HCT116 (cell line): ENCODE results near the gene WFDC8. TPM values are rescaled to one million over a fixed set of nuclear protein-coding genes. Genes with fewer than 3 reads are reported as not detected.

Experiments
- ATAC-seq: fragments of 200-7000 bp; cut with Tn5 transposase; 2 replicates; pipeline ENCODE4 v1.9.1; 2020; ENCODE audit warnings: mild to moderate bottlenecking, moderate library complexity
- BruUV-seq: library from RNA; stranded (reverse); fragments of 400-500 nt; replicated peaks from 2 replicates; lab custom pipeline; 2021; lab: Mats Ljungman, UMichigan
- CTCF ChIA-PET: fragments of 300-600 bp; sonication (Branson Sonifier 250); formaldehyde crosslinking; loops from one replicate; lab custom pipeline; 2021; ENCODE audit warnings: antibody characterized with exemption; lab: Charles Lee
- POLR2A ChIA-PET: fragments of 300-600, 350-600 bp; sonication (Branson Sonifier 250); formaldehyde crosslinking; loops from one replicate; lab custom pipeline; 2021; ENCODE audit warnings: antibody characterized with exemption; lab: Charles Lee
- RAD21 ChIA-PET, 2 experiments: fragments of 300-600 bp; sonication (Branson Sonifier 250); formaldehyde crosslinking; loops; one replicate each; lab custom pipeline; 2023; ENCODE audit warnings: low total read pairs in 2 of 2; ENCODE audit not compliant: uncharacterized antibody in 2 of 2, unreplicated experiment in 2 of 2, low non-redundant PET in 1 of 2; lab: Charles Lee
- DNase-seq: peaks from one replicate; pipeline ENCODE4 v3.0.0-alpha.2; 2010; ENCODE audit warnings: low read depth, low spot score
- H2AFZ ChIP-seq: fragments of 200-600 bp; shearing (Covaris generic), sonication (generic); 2 replicates; pipeline ENCODE4 v1.6.1; 2017; ENCODE audit warnings: low read depth, mixed run types, mixed read lengths, antibody characterized with exemption, low read length; ENCODE audit not compliant: poor library complexity, severe bottlenecking
- H3K27ac ChIP-seq: 2 replicates; pipeline ENCODE4 v1.5.1; 2012; ENCODE audit warnings: low read depth, low read length
- H3K27me3 ChIP-seq: fragments of 200-600 bp; sonication (generic); 2 replicates; pipeline ENCODE4 v1.6.1; 2016; ENCODE audit warnings: mixed run types, low read length, mixed read lengths; ENCODE audit not compliant: insufficient read depth
- H3K36me3 ChIP-seq, 2 experiments: fragments of 200-500 bp in 1 of 2; fragments of 200-600 bp in 1 of 2; sonication (Bioruptor generic) in 1 of 2; sonication (generic) in 1 of 2; 2 replicates each; pipeline versions ENCODE4 v1.5.1 to v1.6.1; 2014 to 2016; ENCODE audit warnings: low read length in 2 of 2, inconsistent platforms in 1 of 2, mixed read lengths in 1 of 2, mixed run types in 1 of 2; ENCODE audit not compliant: insufficient read depth in 2 of 2, control insufficient read depth in 1 of 2
- H3K4me1 ChIP-seq, 2 experiments: fragments of 200-600 bp in 1 of 2; sonication (generic) in 1 of 2; 2 replicates each; pipeline versions ENCODE4 v1.5.1 to v1.6.1; 2012 to 2017; ENCODE audit warnings: low read length in 2 of 2, inconsistent platforms in 1 of 2, mild to moderate bottlenecking in 1 of 2, mixed read lengths in 1 of 2, mixed run types in 1 of 2, moderate library complexity in 1 of 2; ENCODE audit not compliant: insufficient read depth in 2 of 2, control insufficient read depth in 1 of 2
- H3K4me2 ChIP-seq: fragments of 200-600 bp; sonication (generic); 2 replicates; pipeline ENCODE4 v1.6.1; 2017; ENCODE audit warnings: mixed run types, low read length, mixed read lengths
- H3K4me3 ChIP-seq, 2 experiments: fragments of 200-600 bp in 1 of 2; sonication (generic) in 1 of 2; replicated peaks in 1 of 2; 2 replicates each; pipeline ENCODE4 v1.5.1; 2011 to 2016; ENCODE audit warnings: low read length in 2 of 2, control low read depth in 1 of 2, low read depth in 1 of 2, mild to moderate bottlenecking in 1 of 2, mixed read lengths in 1 of 2, mixed run types in 1 of 2
- H3K79me2 ChIP-seq: fragments of 200-600 bp; sonication (generic); 2 replicates; pipeline ENCODE4 v1.6.1; 2017; ENCODE audit warnings: mild to moderate bottlenecking, mixed run types, low read length, moderate library complexity, mixed read lengths; ENCODE audit not compliant: insufficient read depth
- H3K9ac ChIP-seq: fragments of 200-600 bp; sonication (generic); 2 replicates; pipeline ENCODE4 v1.6.1; 2016; ENCODE audit warnings: low read length, mixed read lengths
- H3K9me2 ChIP-seq: fragments of 200-600 bp; sonication (generic), shearing (Covaris generic); 2 replicates; pipeline ENCODE4 v1.6.1; 2017; ENCODE audit warnings: mixed run types, mild to moderate bottlenecking, moderate library complexity; ENCODE audit not compliant: insufficient read depth
- H3K9me3 ChIP-seq, 2 experiments: fragments of 200-500 bp in 1 of 2; fragments of 200-600 bp in 1 of 2; sonication (Bioruptor generic) in 1 of 2; sonication (generic) in 1 of 2; 2 replicates each; pipeline ENCODE4 v1.6.1; 2014 to 2017; ENCODE audit warnings: low read length in 2 of 2, mixed read lengths in 2 of 2, inconsistent platforms in 1 of 2, low read depth in 1 of 2, mild to moderate bottlenecking in 1 of 2, mixed run types in 1 of 2, moderate library complexity in 1 of 2; ENCODE audit not compliant: control insufficient read depth in 1 of 2, insufficient read depth in 1 of 2
- H4K20me1 ChIP-seq: fragments of 200-600 bp; sonication (generic), shearing (Covaris generic); 2 replicates; pipeline ENCODE4 v1.6.1; 2017; ENCODE audit warnings: mixed run types, mild to moderate bottlenecking, moderate library complexity; ENCODE audit not compliant: insufficient read depth
- JUND ChIP-seq: IDR thresholded peaks from 2 replicates; pipeline ENCODE4 v1.6.1; 2012
- POLR2A ChIP-seq: IDR thresholded peaks from 2 replicates; pipeline ENCODE4 v1.7.0; 2011; ENCODE audit warnings: borderline replicate concordance; ENCODE audit not compliant: insufficient read depth, insufficient read length; ENCODE audit errors: extremely low read depth
- RAD21 ChIP-seq: IDR thresholded peaks from 2 replicates; pipeline ENCODE4 v1.6.1; 2012; ENCODE audit warnings: low read depth, mild to moderate bottlenecking
- SIN3A ChIP-seq: IDR thresholded peaks from 2 replicates; pipeline ENCODE4 v1.6.1; 2012; ENCODE audit warnings: low read depth
- SP1 ChIP-seq: IDR thresholded peaks from 2 replicates; pipeline ENCODE4 v1.6.1; 2012; ENCODE audit warnings: low read depth
- TCF7L2 ChIP-seq: IDR thresholded peaks from 2 replicates; pipeline ENCODE4 v1.7.0; 2011; ENCODE audit warnings: borderline replicate concordance, inconsistent platforms; ENCODE audit not compliant: insufficient read depth, insufficient read length; ENCODE audit errors: extremely low read depth
- ZNF274 ChIP-seq: fragments of 200-500 bp; sonication (Bioruptor generic); IDR thresholded peaks from 2 replicates; pipeline ENCODE4 v1.6.1; 2014; ENCODE audit warnings: mild to moderate bottlenecking, low read depth, low read length, inconsistent platforms
- intact Hi-C: fragments of 100-400 bp; cut with micrococcal nuclease; formaldehyde crosslinking; loops from 2 replicates; pipeline ENCODE4 v1.10.0; 2022
- total RNA-seq: library from RNA; stranded (reverse); gene quantifications from one replicate; pipeline ENCODE4 v1.2.1, GENCODE V29; 2021; ENCODE audit not compliant: unreplicated experiment
- TF ChIP-seq, protein P1 (sequence below): IDR thresholded peaks from 2 replicates; pipeline ENCODE4 v1.6.1; 2012; ENCODE audit warnings: low read depth
- TF ChIP-seq, protein P2 (sequence below): IDR thresholded peaks from 2 replicates; pipeline ENCODE4 v1.6.1; 2012

WFDC8 gene
- total RNA-seq, 1 experiment from 2014 or later: not detected

DNA sequence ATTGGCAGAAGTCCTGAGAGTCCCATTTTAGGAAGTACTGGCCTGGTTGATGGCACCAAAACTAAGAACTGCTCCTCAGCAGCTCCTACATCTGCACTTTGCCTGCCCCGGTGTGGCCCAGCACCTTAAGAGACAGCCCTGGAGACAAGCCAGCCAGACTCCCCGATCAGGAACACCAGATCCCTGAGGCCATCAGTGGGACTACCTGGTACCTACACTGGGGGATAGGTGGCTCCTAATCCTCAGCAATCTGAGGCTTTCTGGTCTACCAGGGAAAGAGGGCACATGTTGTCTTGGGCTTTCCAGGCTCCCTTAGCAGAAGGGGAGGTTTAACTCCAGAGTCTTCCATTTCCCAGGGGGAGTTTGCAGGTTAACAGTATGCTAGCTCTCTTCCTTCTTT is 39.7 kb downstream of the WFDC8 start, which contains the start of gene WFDC6:
TSS of gene WFDC6 (minus strand) at position 101 of the 400 bp plus-strand sequence. CDS start at position 26, 75 bp downstream.
- CTCF ChIA-PET: interaction anchor here (0.6 to 0.9 kb wide), 2 partner anchors 232 to 447 kb away, joined by 3 read pairs; no protein-coding TSS in a partner anchor
- no peak within 1 kb of the TSS for H3K4me3 ChIP-seq
- BruUV-seq: no TSS peak
- H3K79me2 ChIP-seq: no peaks in the 10 kb centered on the region
- no peaks in the 10 kb centered on the region for H4K20me1 ChIP-seq
- no peak within 1 kb of the TSS for H2AFZ ChIP-seq
- no peak within 1 kb of the TSS for H3K27ac ChIP-seq
- intact Hi-C loops: no loop called here
- H3K9me3 ChIP-seq: no peaks in the 10 kb centered on the region
- no peak for DNase-seq
- RAD21 ChIA-PET: no interaction called here
- POLR2A ChIA-PET: no interaction called here
- ATAC-seq: no peak
- no peak within 1 kb of the TSS for H3K4me2 ChIP-seq
- TF ChIP-seq SIN3A: no peak
- no peak for TF ChIP-seq ZNF274
- no peak for TF ChIP-seq SP1
- no peak for TF ChIP-seq TCF7L2
- no peak for TF ChIP-seq POLR2A
- TF ChIP-seq, protein P1, sequence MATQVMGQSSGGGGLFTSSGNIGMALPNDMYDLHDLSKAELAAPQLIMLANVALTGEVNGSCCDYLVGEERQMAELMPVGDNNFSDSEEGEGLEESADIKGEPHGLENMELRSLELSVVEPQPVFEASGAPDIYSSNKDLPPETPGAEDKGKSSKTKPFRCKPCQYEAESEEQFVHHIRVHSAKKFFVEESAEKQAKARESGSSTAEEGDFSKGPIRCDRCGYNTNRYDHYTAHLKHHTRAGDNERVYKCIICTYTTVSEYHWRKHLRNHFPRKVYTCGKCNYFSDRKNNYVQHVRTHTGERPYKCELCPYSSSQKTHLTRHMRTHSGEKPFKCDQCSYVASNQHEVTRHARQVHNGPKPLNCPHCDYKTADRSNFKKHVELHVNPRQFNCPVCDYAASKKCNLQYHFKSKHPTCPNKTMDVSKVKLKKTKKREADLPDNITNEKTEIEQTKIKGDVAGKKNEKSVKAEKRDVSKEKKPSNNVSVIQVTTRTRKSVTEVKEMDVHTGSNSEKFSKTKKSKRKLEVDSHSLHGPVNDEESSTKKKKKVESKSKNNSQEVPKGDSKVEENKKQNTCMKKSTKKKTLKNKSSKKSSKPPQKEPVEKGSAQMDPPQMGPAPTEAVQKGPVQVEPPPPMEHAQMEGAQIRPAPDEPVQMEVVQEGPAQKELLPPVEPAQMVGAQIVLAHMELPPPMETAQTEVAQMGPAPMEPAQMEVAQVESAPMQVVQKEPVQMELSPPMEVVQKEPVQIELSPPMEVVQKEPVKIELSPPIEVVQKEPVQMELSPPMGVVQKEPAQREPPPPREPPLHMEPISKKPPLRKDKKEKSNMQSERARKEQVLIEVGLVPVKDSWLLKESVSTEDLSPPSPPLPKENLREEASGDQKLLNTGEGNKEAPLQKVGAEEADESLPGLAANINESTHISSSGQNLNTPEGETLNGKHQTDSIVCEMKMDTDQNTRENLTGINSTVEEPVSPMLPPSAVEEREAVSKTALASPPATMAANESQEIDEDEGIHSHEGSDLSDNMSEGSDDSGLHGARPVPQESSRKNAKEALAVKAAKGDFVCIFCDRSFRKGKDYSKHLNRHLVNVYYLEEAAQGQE: no peak
- no peak for TF ChIP-seq JUND
- TF ChIP-seq RAD21: no peak
- TF ChIP-seq, protein P2, sequence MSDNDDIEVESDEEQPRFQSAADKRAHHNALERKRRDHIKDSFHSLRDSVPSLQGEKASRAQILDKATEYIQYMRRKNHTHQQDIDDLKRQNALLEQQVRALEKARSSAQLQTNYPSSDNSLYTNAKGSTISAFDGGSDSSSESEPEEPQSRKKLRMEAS: no peak
- no peaks in the 10 kb centered on the region for H3K36me3 ChIP-seq
- H3K27me3 ChIP-seq: peaks cover 72% of the 10 kb centered on the region
- no peaks in the 10 kb centered on the region for H3K9me2 ChIP-seq
- no peak within 1 kb of the TSS for H3K9ac ChIP-seq
- no peaks in the 10 kb centered on the region for H3K4me1 ChIP-seq
